Fibroblast of the aortic adventitia (primary cell): ENCODE measurements around the gene PCNX2. TPM values are rescaled to one million over a fixed set of nuclear protein-coding genes. Genes with fewer than 3 reads are reported as not detected.

ENCODE experiments used
- DNase-seq: peaks from one replicate; pipeline ENCODE4 v3.0.0-alpha.2; 2010; ENCODE audit warnings: low read depth
- H3K4me3 ChIP-seq: 2 replicates; pipeline ENCODE4 v1.5.1; 2011; ENCODE audit warnings: low read depth, mild to moderate bottlenecking, control low read depth, low read length, moderate library complexity
- total RNA-seq: library from RNA; depleted of rRNA; stranded (reverse); fragments of >200 nt; gene quantifications from 2 replicates; pipeline ENCODE4 v1.2.3, GENCODE V29; 2012; ENCODE audit warnings: low replicate concordance
- TF ChIP-seq, protein P1 (sequence below): IDR thresholded peaks from 2 replicates; pipeline ENCODE4 v1.5.1; 2011; ENCODE audit warnings: mild to moderate bottlenecking, low read length, control low read depth, inconsistent platforms; ENCODE audit not compliant: insufficient read depth

Gene PCNX2
- total RNA-seq, 1 donor = 70.7 TPM

GRCh38 chr1:232978091-232978634, 317.4 kb downstream of the PCNX2 start:
- no peak overlapping the region for H3K4me3 ChIP-seq
- peak; percentile 35 for DNase-seq
- TF ChIP-seq, protein P1, sequence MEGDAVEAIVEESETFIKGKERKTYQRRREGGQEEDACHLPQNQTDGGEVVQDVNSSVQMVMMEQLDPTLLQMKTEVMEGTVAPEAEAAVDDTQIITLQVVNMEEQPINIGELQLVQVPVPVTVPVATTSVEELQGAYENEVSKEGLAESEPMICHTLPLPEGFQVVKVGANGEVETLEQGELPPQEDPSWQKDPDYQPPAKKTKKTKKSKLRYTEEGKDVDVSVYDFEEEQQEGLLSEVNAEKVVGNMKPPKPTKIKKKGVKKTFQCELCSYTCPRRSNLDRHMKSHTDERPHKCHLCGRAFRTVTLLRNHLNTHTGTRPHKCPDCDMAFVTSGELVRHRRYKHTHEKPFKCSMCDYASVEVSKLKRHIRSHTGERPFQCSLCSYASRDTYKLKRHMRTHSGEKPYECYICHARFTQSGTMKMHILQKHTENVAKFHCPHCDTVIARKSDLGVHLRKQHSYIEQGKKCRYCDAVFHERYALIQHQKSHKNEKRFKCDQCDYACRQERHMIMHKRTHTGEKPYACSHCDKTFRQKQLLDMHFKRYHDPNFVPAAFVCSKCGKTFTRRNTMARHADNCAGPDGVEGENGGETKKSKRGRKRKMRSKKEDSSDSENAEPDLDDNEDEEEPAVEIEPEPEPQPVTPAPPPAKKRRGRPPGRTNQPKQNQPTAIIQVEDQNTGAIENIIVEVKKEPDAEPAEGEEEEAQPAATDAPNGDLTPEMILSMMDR = no peak

DNA sequence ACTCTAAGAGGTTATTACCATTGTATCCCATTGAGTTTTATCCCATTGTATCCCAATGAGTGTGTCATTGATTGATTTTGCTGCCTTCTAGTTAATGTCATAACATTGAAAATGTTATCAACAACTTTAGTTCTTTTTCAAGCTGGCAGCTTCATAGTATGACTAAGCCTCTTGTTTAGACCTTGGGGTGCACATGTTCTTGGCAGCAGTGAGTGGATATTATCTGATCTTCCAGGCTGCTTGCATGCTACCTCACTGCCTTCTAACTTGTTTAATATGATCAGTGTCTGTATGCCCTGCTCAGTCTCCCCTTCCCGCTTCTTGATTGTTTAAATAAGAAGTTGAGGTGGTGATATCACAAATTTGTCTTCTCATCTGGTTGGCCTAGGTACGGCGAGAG, 320.6 kb downstream of the PCNX2 start:
- TF ChIP-seq, protein P1 = no peak

GRCh38 chr1:232973652-232974611, 321.6 kb downstream of the PCNX2 start:
- TF ChIP-seq, protein P1 = no peak
- H3K4me3 ChIP-seq = no peak overlapping the region
- DNase-seq = no peak

More for the DNA sequence above, 320.6 kb downstream of the PCNX2 start:
- DNase-seq = peak; percentile 87
- H3K4me3 ChIP-seq = no peak overlapping the region

GRCh38 chr1:232970508-232970907, 325.0 kb downstream of the PCNX2 start:
- no peak for DNase-seq
- TF ChIP-seq, protein P1 = no peak
- H3K4me3 ChIP-seq = no peak overlapping the region

GRCh38 chr1:232969799-232970198, 325.7 kb downstream of the PCNX2 start:
- DNase-seq = no peak
- TF ChIP-seq, protein P1 = no peak
- H3K4me3 ChIP-seq = no peak overlapping the region

DNA sequence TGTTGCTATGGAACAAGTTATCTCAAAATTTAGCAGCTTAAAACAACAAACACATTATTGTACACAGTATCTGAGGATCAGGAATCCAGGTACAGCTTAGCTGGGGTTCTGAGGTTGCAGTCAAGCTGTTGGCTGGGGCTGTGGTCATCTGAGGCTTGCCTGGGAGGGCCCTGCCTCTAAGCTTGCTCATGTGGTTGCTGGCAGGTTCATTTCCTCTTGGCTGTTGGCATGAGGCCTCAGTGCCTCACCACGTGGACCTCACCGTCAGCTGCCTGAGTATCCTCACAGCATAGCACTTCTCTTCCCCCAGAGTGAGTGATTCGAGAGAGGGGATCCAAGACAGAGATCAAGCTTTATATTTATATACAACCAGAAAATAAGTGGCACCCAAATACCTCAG, 326.6 kb downstream of the PCNX2 start:
- H3K4me3 ChIP-seq = no peak overlapping the region
- TF ChIP-seq, protein P1 = no peak
- DNase-seq = peak; percentile 72
